OCI-LY7 (cell line): ENCODE measurements around the gene HMX2. TPM values are rescaled to one million over a fixed set of nuclear protein-coding genes. Genes with fewer than 3 reads are reported as not detected.

Experiments
- BruUV-seq: library from RNA; stranded (reverse); fragments of 400-500 nt; replicated peaks from 2 replicates; lab custom pipeline; 2021; lab: Mats Ljungman, UMichigan
- CTCF ChIA-PET: fragments of 300-600 bp; sonication (Branson Sonifier 250); formaldehyde crosslinking; loops from one replicate; lab custom pipeline; 2022; ENCODE audit warnings: antibody characterized with exemption; ENCODE audit not compliant: unreplicated experiment; lab: Charles Lee
- POLR2A ChIA-PET: fragments of 300-600 bp; sonication (Branson Sonifier 250); formaldehyde crosslinking; loops from one replicate; lab custom pipeline; 2022; ENCODE audit warnings: antibody characterized with exemption; lab: Charles Lee
- DNase-seq: peaks from one replicate; pipeline ENCODE4 v3.0.0-alpha.2; 2015; ENCODE audit warnings: low spot score
- H2AFZ ChIP-seq: fragments of 200-600 bp; sonication (generic), shearing (Covaris generic); 2 replicates; pipeline ENCODE4 v1.6.1; 2014; ENCODE audit warnings: mild to moderate bottlenecking, antibody characterized with exemption, low read length, moderate library complexity
- H3K27ac ChIP-seq: fragments of 200-600 bp; sonication (generic); 2 replicates; pipeline ENCODE4 v1.5.1; 2014; ENCODE audit warnings: mixed run types, low read depth, mild to moderate bottlenecking, moderate library complexity, low read length, inconsistent platforms; ENCODE audit not compliant: poor library complexity, severe bottlenecking
- H3K36me3 ChIP-seq: fragments of 200-600 bp; sonication (generic); 2 replicates; pipeline ENCODE4 v1.6.1; 2014; ENCODE audit warnings: mild to moderate bottlenecking, antibody characterized with exemption, low read length, moderate library complexity, mixed read lengths; ENCODE audit not compliant: insufficient read depth
- H3K4me1 ChIP-seq: fragments of 200-600 bp; sonication (generic); 2 replicates; pipeline ENCODE4 v1.5.1; 2014; ENCODE audit warnings: mild to moderate bottlenecking, low read length; ENCODE audit not compliant: insufficient read depth, poor library complexity, severe bottlenecking
- H3K4me2 ChIP-seq: fragments of 200-600 bp; sonication (generic); 2 replicates; pipeline ENCODE4 v1.6.1; 2014; ENCODE audit warnings: mild to moderate bottlenecking, low read length
- H3K4me3 ChIP-seq: fragments of 200-600 bp; sonication (generic); 2 replicates; pipeline ENCODE4 v1.5.1; 2014; ENCODE audit warnings: mild to moderate bottlenecking, low read depth, low read length; ENCODE audit not compliant: poor library complexity, severe bottlenecking
- H3K79me2 ChIP-seq: fragments of 200-600 bp; sonication (generic); 2 replicates; pipeline ENCODE4 v1.6.1; 2016; ENCODE audit warnings: low read depth, mild to moderate bottlenecking, low read length, moderate library complexity, mixed read lengths; ENCODE audit not compliant: insufficient read depth
- H3K9me2 ChIP-seq: fragments of 200-600 bp; sonication (generic); 2 replicates; pipeline ENCODE4 v1.6.1; 2016; ENCODE audit warnings: mild to moderate bottlenecking, low read length, mixed read lengths; ENCODE audit not compliant: insufficient read depth
- H3K9me3 ChIP-seq: fragments of 200-600 bp; sonication (generic); 2 replicates; pipeline ENCODE4 v1.6.1; 2014; ENCODE audit warnings: mild to moderate bottlenecking, mixed run types, low read length, mixed read lengths
- H4K20me1 ChIP-seq: fragments of 200-600 bp; sonication (generic); 2 replicates; pipeline ENCODE4 v1.6.1; 2014; ENCODE audit warnings: mild to moderate bottlenecking, antibody characterized with exemption, low read length, moderate library complexity, mixed read lengths; ENCODE audit not compliant: insufficient read depth
- CTCF ChIP-seq: fragments of 200-600 bp; sonication (generic); conservative IDR thresholded peaks from 2 replicates; pipeline ENCODE4 v1.5.1; 2014; ENCODE audit warnings: mild to moderate bottlenecking, antibody characterized with exemption, low read length, moderate library complexity, mixed read lengths
- EZH2phosphoT487 ChIP-seq: fragments of 200-600 bp; sonication (generic); IDR thresholded peaks from 2 replicates; pipeline ENCODE4 v1.6.1; 2018; ENCODE audit warnings: low read depth, borderline replicate concordance, mild to moderate bottlenecking, mixed run types, antibody characterized with exemption, low read length, moderate library complexity, mixed read lengths
- intact Hi-C: fragments of 100-400 bp; cut with micrococcal nuclease; formaldehyde crosslinking; loops from one replicate; pipeline ENCODE4 v1.10.0; 2022; ENCODE audit not compliant: unreplicated experiment
- total RNA-seq, 2 experiments: library from RNA; depleted of rRNA in 1 of 2; stranded (reverse); fragments of >200 nt in 1 of 2; shearing (Covaris generic) in 1 of 2; gene quantifications; 2 replicates each; pipeline ENCODE4 v1.2.3, GENCODE V29; 2014 to 2022

The HMX2 gene
- total RNA-seq, 2 experiments from 2014 or later, result 1.2 to 2.4 TPM

GRCh38 chr10:123157210-123157609, 9.3 kb downstream of the HMX2 start:
- Histone ChIP-seq H3K9me3 (no peaks in the 10 kb centered on the region), H3K9me2 (no peaks in the 10 kb centered on the region), H3K27ac (no peak overlapping the region), H3K4me1 (peaks cover 73% of the 10 kb centered on the region), H2AFZ (no peak overlapping the region), H3K4me3 (peak overlapping the region; percentile 92), H4K20me1 (peaks cover 58% of the 10 kb centered on the region), H3K4me2 (peak overlapping the region; percentile 72), H3K36me3 (peaks cover 76% of the 10 kb centered on the region), H3K79me2 (peaks cover 79% of the 10 kb centered on the region)
- CTCF ChIA-PET, result no interaction called here
- BruUV-seq, result no TSS peak
- no peak for DNase-seq
- TF ChIP-seq CTCF (no peak), EZH2phosphoT487 (no peak)
- POLR2A ChIA-PET, result interaction anchor here (1.6 kb wide), 1 partner anchor 8 kb away, joined by 9 read pairs; no protein-coding TSS in a partner anchor
- intact Hi-C loops, result loop anchor here (10.0 kb wide), 1 partner anchor 782 kb away; the partner anchor contains the start of gene PLEKHA1

- peaks cover 68% of the 10 kb centered on the region for H3K4me1 ChIP-seq
- H3K9me2 ChIP-seq, result no peaks in the 10 kb centered on the region
- H3K79me2 ChIP-seq, result peaks cover 94% of the 10 kb centered on the region
- peak overlapping the region; percentile 92 for H3K4me3 ChIP-seq
- peaks cover 61% of the 10 kb centered on the region for H4K20me1 ChIP-seq
- H3K4me2 ChIP-seq, result peak overlapping the region; percentile 72
- CTCF ChIA-PET, result no interaction called here
- peak overlapping the region; percentile 69 for H3K27ac ChIP-seq
- intact Hi-C loops, result loop anchor here (10.0 kb wide), 1 partner anchor 784 kb away; the partner anchor contains the start of gene PLEKHA1
- no peaks in the 10 kb centered on the region for H3K9me3 ChIP-seq
- TF ChIP-seq CTCF, result no peak
- TF ChIP-seq EZH2phosphoT487, result no peak
- POLR2A ChIA-PET, result interaction anchor here (0.6 to 1.4 kb wide), 2 partner anchors 9 to 209 kb away, joined by 3 to 4 read pairs; no protein-coding TSS in a partner anchor
- H3K36me3 ChIP-seq, result peaks cover 91% of the 10 kb centered on the region
- no peak for DNase-seq
- no TSS peak for BruUV-seq
- no peak overlapping the region for H2AFZ ChIP-seq
These were observed 10.7 kb downstream of the HMX2 start for GRCh38 chr10:123158682-123159081.

GRCh38 chr10:123160311-123160980, 12.5 kb downstream of the HMX2 start:
- no TSS peak for BruUV-seq
- H2AFZ ChIP-seq, result no peak overlapping the region
- peak overlapping the region; percentile 69 for H3K27ac ChIP-seq
- ChIA-PET CTCF (no interaction called here), POLR2A (interaction anchor here (1.9 kb wide), 1 partner anchor 9 kb away, joined by 9 read pairs; no protein-coding TSS in a partner anchor)
- TF ChIP-seq CTCF (no peak), EZH2phosphoT487 (no peak)
- H3K79me2 ChIP-seq, result peaks cover 100% of the 10 kb centered on the region
- peaks cover 66% of the 10 kb centered on the region for H4K20me1 ChIP-seq
- DNase-seq, result peak; percentile 73
- H3K4me2 ChIP-seq, result peak overlapping the region; percentile 72
- peak overlapping the region; percentile 92 for H3K4me3 ChIP-seq
- no peaks in the 10 kb centered on the region for H3K9me3 ChIP-seq
- no peaks in the 10 kb centered on the region for H3K9me2 ChIP-seq
- intact Hi-C loops, result no loop called here
- H3K36me3 ChIP-seq, result peaks cover 100% of the 10 kb centered on the region
- H3K4me1 ChIP-seq, result peaks cover 66% of the 10 kb centered on the region
